Bronchial epithelial cell (primary cell): ENCODE data around the gene PRCD. TPM values are rescaled to one million over a fixed set of nuclear protein-coding genes. Genes with fewer than 3 reads are reported as not detected.

Source experiments
- DNase-seq: peaks from one replicate; pipeline ENCODE4 v3.0.0-alpha.2; 2010; ENCODE audit warnings: low read depth
- FAIRE-seq: peaks from 2 replicates; lab custom pipeline; 2011; peaks lifted over from hg19 to GRCh38; lab: Jason Lieb, UNC
- H3K27me3 ChIP-seq: 2 replicates; pipeline ENCODE4 v1.5.1; 2011; ENCODE audit warnings: low read length; ENCODE audit not compliant: control insufficient read depth, insufficient read depth
- H3K36me3 ChIP-seq: 2 replicates; pipeline ENCODE4 v1.5.1; 2011; ENCODE audit warnings: low read length; ENCODE audit not compliant: control insufficient read depth, insufficient read depth
- H3K4me3 ChIP-seq: 2 replicates; pipeline ENCODE4 v1.5.1; 2011; ENCODE audit warnings: mild to moderate bottlenecking, low read depth, low read length, control low read depth
- CTCF ChIP-seq: IDR thresholded peaks from 2 replicates; pipeline ENCODE4 v1.5.1; 2011; ENCODE audit warnings: mild to moderate bottlenecking, moderate library complexity, low read length, control low read depth, inconsistent platforms; ENCODE audit not compliant: insufficient read depth, severe bottlenecking
- total RNA-seq: library from RNA; depleted of rRNA; stranded (reverse); fragments of >200 nt; gene quantifications from 2 replicates; pipeline ENCODE4 v1.2.1, GENCODE V29; 2014

PRCD gene
- total RNA-seq, 1 donor from 2014 or later, result not detected

GRCh38 chr17:76498876-76499251, 41.0 kb upstream of the PRCD start:
- Histone ChIP-seq H3K4me3 (no peak overlapping the region), H3K27me3 (no peaks in the 10 kb centered on the region), H3K36me3 (peaks cover 7% of the 10 kb centered on the region)
- TF ChIP-seq CTCF, result no peak
- DNase-seq (no peak), FAIRE-seq (no peak)

DNA sequence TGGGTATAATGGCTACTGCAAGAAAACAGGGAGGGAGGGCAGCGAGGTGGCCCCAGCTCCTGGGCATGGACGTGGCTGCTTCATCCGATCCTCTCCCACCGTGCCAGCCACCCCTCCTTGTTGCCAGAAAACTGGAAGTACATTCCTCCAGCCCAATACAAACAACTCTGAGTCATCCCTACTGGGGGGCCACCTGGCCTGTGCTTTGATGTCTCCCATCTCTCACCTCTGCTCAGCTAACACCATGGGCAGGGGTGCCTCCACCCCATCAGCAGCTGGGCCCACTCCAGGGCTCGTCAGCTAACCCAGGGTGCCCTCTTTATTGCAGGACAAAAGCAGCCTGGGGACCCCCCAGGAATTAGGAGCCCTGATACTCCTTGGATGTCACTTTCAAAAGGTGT, 40.6 kb upstream of the PRCD start:
- DNase-seq (peak; percentile 41), FAIRE-seq (no peak)

DNA sequence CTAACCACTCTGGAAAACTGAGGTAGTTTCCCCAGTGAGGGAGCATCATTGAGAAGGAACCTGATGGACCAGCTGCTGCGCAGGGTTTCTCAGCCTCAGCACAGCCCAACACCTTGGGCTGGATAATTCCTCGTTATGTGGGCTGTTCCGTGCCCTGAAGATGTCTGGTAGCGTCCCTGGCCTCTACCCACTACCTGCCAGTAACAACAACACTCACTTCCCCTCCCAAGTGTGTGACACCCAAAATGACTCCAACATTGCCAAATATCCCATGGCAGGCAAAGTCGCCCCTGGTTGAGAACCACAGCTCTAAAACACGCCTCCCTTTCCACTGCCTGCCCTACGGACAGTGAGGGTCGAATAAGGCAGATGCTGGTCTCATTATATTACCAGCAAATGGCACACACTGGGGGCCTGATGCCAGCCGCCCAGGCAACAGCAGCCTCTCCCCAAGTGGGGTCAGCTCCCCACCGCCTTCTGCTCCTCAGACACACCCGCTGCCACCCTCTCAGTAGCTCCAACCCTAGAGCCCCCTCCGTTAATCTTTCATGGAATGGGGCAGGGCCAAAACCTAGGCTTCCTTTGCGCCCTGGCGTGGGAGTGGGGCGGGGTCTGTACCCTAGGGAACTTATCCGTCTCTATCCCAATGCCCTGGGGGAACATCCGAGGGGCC, 39.6 kb upstream of the PRCD start:
- Histone ChIP-seq H3K4me3 (peak overlapping the region; percentile 90), H3K27me3 (no peaks in the 10 kb centered on the region), H3K36me3 (peaks cover 7% of the 10 kb centered on the region)
- DNase-seq (no peak), FAIRE-seq (no peak)
- no peak for TF ChIP-seq CTCF

More for the DNA sequence above, 40.6 kb upstream of the PRCD start:
- Histone ChIP-seq H3K36me3 (peaks cover 7% of the 10 kb centered on the region), H3K27me3 (no peaks in the 10 kb centered on the region), H3K4me3 (no peak overlapping the region)
- TF ChIP-seq CTCF, result no peak

GRCh38 chr17:76500747-76501017, 39.2 kb upstream of the PRCD start:
- Histone ChIP-seq H3K36me3 (peaks cover 5% of the 10 kb centered on the region), H3K27me3 (no peaks in the 10 kb centered on the region), H3K4me3 (peak overlapping the region; percentile 90)
- TF ChIP-seq CTCF, result no peak
- no peak for FAIRE-seq
- no peak for DNase-seq

DNA sequence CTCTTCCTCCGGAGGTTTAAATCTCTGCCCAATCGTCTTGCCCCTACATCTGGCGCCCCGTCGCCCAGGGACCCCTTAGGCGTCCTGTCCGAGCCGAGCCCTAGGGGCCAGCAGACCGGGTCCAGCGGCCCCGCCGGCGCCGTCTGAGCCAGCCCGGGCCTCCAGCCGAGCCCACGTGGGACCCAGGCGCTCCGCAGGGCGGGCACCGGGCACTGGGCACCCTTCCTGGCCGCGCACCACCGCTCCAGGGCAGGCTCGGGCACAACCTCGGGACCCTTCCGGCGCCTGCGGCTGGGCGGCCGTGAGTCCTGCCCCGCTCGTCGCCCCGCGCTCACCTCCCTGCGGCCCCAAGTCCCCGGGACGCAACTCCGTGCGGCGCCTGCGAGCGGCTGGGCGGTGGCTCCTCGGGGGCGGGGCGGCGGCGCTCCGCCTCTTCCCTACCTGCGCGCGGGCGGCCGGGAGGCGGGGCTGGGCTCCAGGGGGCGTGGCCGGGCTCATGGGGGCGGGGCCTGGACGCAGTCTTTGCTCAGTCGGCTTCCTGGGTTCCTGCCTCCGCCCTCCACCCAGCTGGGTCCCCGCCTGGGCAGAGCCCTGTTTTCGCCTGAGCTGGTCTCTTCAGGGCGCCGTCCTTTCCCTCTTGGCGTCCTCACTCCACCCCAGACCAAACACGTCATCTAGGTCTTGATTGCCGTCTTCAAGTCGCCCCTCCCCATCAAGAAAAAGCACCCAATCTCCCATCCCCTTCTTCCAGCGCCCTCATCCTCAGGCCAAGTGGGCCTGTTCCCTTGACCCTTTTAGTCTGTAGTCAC, 38.6 kb upstream of the PRCD start, which contains the start of gene RHBDF2:
Gene RHBDF2, minus strand, starts transcription at position 406 of the 809 bp plus-strand sequence. CDS start 19,899 bp downstream, outside the sequence.
- peaks cover 3% of the 10 kb centered on the region for H3K36me3 ChIP-seq
- no peaks in the 10 kb centered on the region for H3K27me3 ChIP-seq
- FAIRE-seq, result no peak
- H3K4me3 ChIP-seq, result peak within 1 kb of the TSS; percentile 90
- peak; percentile 84 for DNase-seq
- TF ChIP-seq CTCF, result no peak
